ENCODE data around the gene GRSF1.
"Not testable (repeated sequence)": the region's sequence is repeated elsewhere in the genome, so short reads cannot be mapped to it uniquely, and the experiment has no call there.

GRSF1 gene

GRCh38 chr4:70858454-70858853 is 18.8 kb upstream of the GRSF1 start:
- DNase-seq (ENCODE audit: insufficient read length, low spot score) (no peak), FAIRE-seq (no peak)
- TF ChIP-seq POLR2A (IDR thresholded peaks at IDR 0.05; ENCODE audit: low read depth, low read length), result no peak
- no peak for TF ChIP-seq POU2F2 (IDR thresholded peaks at IDR 0.05; ENCODE audit: low read depth, low read length)

GRCh38 chr4:70855464-70855863 is 15.8 kb upstream of the GRSF1 start:
- no peak for TF ChIP-seq POU2F2 (IDR thresholded peaks at IDR 0.05; ENCODE audit: low read depth, low read length)
- no peak for TF ChIP-seq SPI1 (IDR thresholded peaks at IDR 0.05; ENCODE audit: low read depth, low read length)
- TF ChIP-seq TAF1 (IDR thresholded peaks at IDR 0.05; ENCODE audit: low read depth, low read length), result no peak
- no peak for TF ChIP-seq PAX5 (IDR thresholded peaks at IDR 0.05; ENCODE audit: insufficient read depth, low read length, severe bottlenecking)
- TF ChIP-seq POLR2AphosphoS5 (IDR thresholded peaks at IDR 0.05; ENCODE audit: low read depth, low read length), result no peak
- no peak for TF ChIP-seq POLR2A (IDR thresholded peaks at IDR 0.05; ENCODE audit: low read depth, low read length)
- FAIRE-seq (no peak), DNase-seq (ENCODE audit: insufficient read length, low spot score) (no peak)

- FAIRE-seq, result peak; percentile 38
- no peak for DNase-seq (ENCODE audit: insufficient read length, low spot score)
- TF ChIP-seq POU2F2 (IDR thresholded peaks at IDR 0.05; ENCODE audit: low read depth, low read length) (no peak), PAX5 (IDR thresholded peaks at IDR 0.05; ENCODE audit: insufficient read depth, low read length, severe bottlenecking) (no peak), SPI1 (IDR thresholded peaks at IDR 0.05; ENCODE audit: low read depth, low read length) (peak; percentile 85), POLR2A (IDR thresholded peaks at IDR 0.05; ENCODE audit: low read depth, low read length) (no peak), POLR2AphosphoS5 (IDR thresholded peaks at IDR 0.05; ENCODE audit: low read depth, low read length) (no peak)
Measured at GRCh38 chr4:70849291-70849690, 9.6 kb upstream of the GRSF1 start.

GRCh38 chr4:70844180-70844579 is 4.5 kb upstream of the GRSF1 start:
- no peak for TF ChIP-seq TAF1 (IDR thresholded peaks at IDR 0.05; ENCODE audit: low read depth, low read length)
- no peak for TF ChIP-seq SPI1 (IDR thresholded peaks at IDR 0.05; ENCODE audit: low read depth, low read length)
- no peak for TF ChIP-seq POLR2AphosphoS5 (IDR thresholded peaks at IDR 0.05; ENCODE audit: low read depth, low read length)
- no peak for TF ChIP-seq PAX5 (IDR thresholded peaks at IDR 0.05; ENCODE audit: insufficient read depth, low read length, severe bottlenecking)
- FAIRE-seq (peak; percentile 93), DNase-seq (ENCODE audit: insufficient read length, low spot score) (no peak)

- peak; percentile 77 for FAIRE-seq
- no peak for DNase-seq (ENCODE audit: insufficient read length, low spot score)
- TF ChIP-seq POLR2AphosphoS5 (IDR thresholded peaks at IDR 0.05; ENCODE audit: low read depth, low read length), result no peak
- TF ChIP-seq POU2F2 (IDR thresholded peaks at IDR 0.05; ENCODE audit: low read depth, low read length), result no peak
- no peak for TF ChIP-seq PAX5 (IDR thresholded peaks at IDR 0.05; ENCODE audit: insufficient read depth, low read length, severe bottlenecking)
- peak; percentile 56 for TF ChIP-seq SPI1 (IDR thresholded peaks at IDR 0.05; ENCODE audit: low read depth, low read length)
- TF ChIP-seq TAF1 (IDR thresholded peaks at IDR 0.05; ENCODE audit: low read depth, low read length), result no peak
- no peak for TF ChIP-seq POLR2A (IDR thresholded peaks at IDR 0.05; ENCODE audit: low read depth, low read length)
Measured at GRCh38 chr4:70842761-70843435, 3.2 kb upstream of the GRSF1 start.

GRCh38 chr4:70841951-70842350 is 2.3 kb upstream of the GRSF1 start:
- TF ChIP-seq SPI1 (IDR thresholded peaks at IDR 0.05; ENCODE audit: low read depth, low read length) (no peak), POLR2A (IDR thresholded peaks at IDR 0.05; ENCODE audit: low read depth, low read length) (no peak), TAF1 (IDR thresholded peaks at IDR 0.05; ENCODE audit: low read depth, low read length) (no peak), POU2F2 (IDR thresholded peaks at IDR 0.05; ENCODE audit: low read depth, low read length) (no peak), POLR2AphosphoS5 (IDR thresholded peaks at IDR 0.05; ENCODE audit: low read depth, low read length) (no peak), PAX5 (IDR thresholded peaks at IDR 0.05; ENCODE audit: insufficient read depth, low read length, severe bottlenecking) (no peak)
- FAIRE-seq, result no peak
- DNase-seq (ENCODE audit: insufficient read length, low spot score), result no peak

- DNase-seq (ENCODE audit: insufficient read length, low spot score) (no peak), FAIRE-seq (no peak)
- no peak for TF ChIP-seq PAX5 (IDR thresholded peaks at IDR 0.05; ENCODE audit: insufficient read depth, low read length, severe bottlenecking)
- no peak for TF ChIP-seq POU2F2 (IDR thresholded peaks at IDR 0.05; ENCODE audit: low read depth, low read length)
- TF ChIP-seq SPI1 (IDR thresholded peaks at IDR 0.05; ENCODE audit: low read depth, low read length), result no peak
- no peak for TF ChIP-seq TAF1 (IDR thresholded peaks at IDR 0.05; ENCODE audit: low read depth, low read length)
- TF ChIP-seq POLR2A (IDR thresholded peaks at IDR 0.05; ENCODE audit: low read depth, low read length), result no peak
- no peak for TF ChIP-seq POLR2AphosphoS5 (IDR thresholded peaks at IDR 0.05; ENCODE audit: low read depth, low read length)
Measured at GRCh38 chr4:70841211-70841610, 1.5 kb upstream of the GRSF1 start.

GRCh38 chr4:70840631-70841030 is 941 bp upstream of the GRSF1 start:
- not testable (repeated sequence) for DNase-seq (ENCODE audit: insufficient read length, low spot score); FAIRE-seq

GRCh38 chr4:70840137-70840536 is 447 bp upstream of the GRSF1 start:
- not testable (repeated sequence) for FAIRE-seq; DNase-seq (ENCODE audit: insufficient read length, low spot score)

GRCh38 chr4:70838666-70839588 is 763 bp downstream of the GRSF1 start:
- no peak for TF ChIP-seq SPI1 (IDR thresholded peaks at IDR 0.05; ENCODE audit: low read depth, low read length)
- peak; percentile 45; the same call in 1 of the 2 replicates for TF ChIP-seq POLR2AphosphoS5 (IDR thresholded peaks at IDR 0.05; ENCODE audit: low read depth, low read length)
- 0 out of 2 replicates have a peak, but pooled peaks have one; percentile 50 for TF ChIP-seq POLR2A (IDR thresholded peaks at IDR 0.05; ENCODE audit: low read depth, low read length)
- FAIRE-seq (peak; percentile 84), DNase-seq (ENCODE audit: insufficient read length, low spot score) (peak; percentile 66)
